GM21576 (cell line): Measurements from ENCODE around the gene PLCD3.
"Not testable (repeated sequence)": the region's sequence is repeated elsewhere in the genome, so short reads cannot be mapped to it uniquely, and the experiment has no call there.

Experiments used
- ATAC-seq: cut with Tn5 transposase; IDR thresholded peaks from one replicate; pipeline ENCODE4 v1.9.1; 2021; ENCODE audit warnings: mild to moderate bottlenecking, moderate library complexity; ENCODE audit not compliant: unreplicated experiment

The PLCD3 gene

GRCh38 chr17:45135192-45135977 is 3.1 kb upstream of the PLCD3 start, which contains the start of gene ACBD4:
Gene ACBD4 (plus strand): TSS chr17:45135687. CDS start chr17:45136145, 458 bp downstream.
- ATAC-seq, result peak; percentile 75

GRCh38 chr17:45132572-45133463 is 503 bp upstream of the PLCD3 start:
- ATAC-seq, result no peak

- ATAC-seq, result no peak
These were observed 547 bp downstream of the PLCD3 start for GRCh38 chr17:45131616-45132319.

GRCh38 chr17:45130681-45131615 is 1.4 kb downstream of the PLCD3 start:
- ATAC-seq, result no peak

- ATAC-seq, result no peak
These were observed 2.2 kb downstream of the PLCD3 start for GRCh38 chr17:45129940-45130680.

GRCh38 chr17:45129426-45129939 is 2.8 kb downstream of the PLCD3 start:
- ATAC-seq, result no peak

GRCh38 chr17:45128989-45129388 is 3.3 kb downstream of the PLCD3 start:
- no peak for ATAC-seq

GRCh38 chr17:45128331-45128730 is 4.0 kb downstream of the PLCD3 start:
- ATAC-seq, result no peak

GRCh38 chr17:45127548-45128300 is 4.6 kb downstream of the PLCD3 start:
- ATAC-seq, result no peak

- no peak for ATAC-seq
These were observed 5.1 kb downstream of the PLCD3 start for GRCh38 chr17:45127207-45127547.

- no peak for ATAC-seq
These were observed 6.8 kb downstream of the PLCD3 start for GRCh38 chr17:45125509-45125908.

GRCh38 chr17:45124797-45125122 is 7.6 kb downstream of the PLCD3 start:
- ATAC-seq, result not testable (repeated sequence)

- no peak for ATAC-seq
These were observed 8.2 kb downstream of the PLCD3 start for GRCh38 chr17:45123930-45124796.

- ATAC-seq, result no peak
These were observed 9.1 kb downstream of the PLCD3 start for GRCh38 chr17:45123076-45123770.

- no peak for ATAC-seq
These were observed 11.3 kb downstream of the PLCD3 start for GRCh38 chr17:45121055-45121454.

GRCh38 chr17:45120558-45120957 is 11.8 kb downstream of the PLCD3 start:
- no peak for ATAC-seq

GRCh38 chr17:45119964-45120363 is 12.4 kb downstream of the PLCD3 start:
- no peak for ATAC-seq
